ENCODE data around the gene MAN1A2. TPM values are rescaled to one million over a fixed set of nuclear protein-coding genes. Genes with fewer than 3 reads are reported as not detected.
"Not testable (repeated sequence)": the region's sequence is repeated elsewhere in the genome, so short reads cannot be mapped to it uniquely, and the experiment has no call there.

MAN1A2 gene
- total RNA-seq, 2 donors from 2014 or later, result 30.3 to 32.5 TPM

DNA sequence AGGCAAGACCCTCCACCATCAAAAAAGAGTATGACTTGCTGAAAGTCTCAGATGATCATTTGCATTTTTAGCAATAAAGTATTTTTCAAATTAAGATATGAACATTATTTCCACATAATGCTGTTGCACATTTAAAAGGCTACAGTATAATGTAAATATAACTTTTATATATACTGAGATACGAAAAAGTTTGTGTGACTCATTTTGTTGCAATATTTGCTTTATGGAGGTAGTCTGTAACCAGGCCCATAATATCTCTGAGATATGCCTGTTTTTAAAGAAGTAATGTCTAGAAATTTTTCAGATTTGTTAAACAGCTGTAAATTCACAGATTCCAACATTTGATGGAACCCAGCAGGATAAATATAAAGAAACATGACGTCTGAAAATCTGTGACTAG, 86.7 kb downstream of the MAN1A2 start:
- no peak for DNase-seq
- ATAC-seq, result no peak
- intact Hi-C loops (cut with DNase I, micrococcal nuclease), result no loop called here

DNA sequence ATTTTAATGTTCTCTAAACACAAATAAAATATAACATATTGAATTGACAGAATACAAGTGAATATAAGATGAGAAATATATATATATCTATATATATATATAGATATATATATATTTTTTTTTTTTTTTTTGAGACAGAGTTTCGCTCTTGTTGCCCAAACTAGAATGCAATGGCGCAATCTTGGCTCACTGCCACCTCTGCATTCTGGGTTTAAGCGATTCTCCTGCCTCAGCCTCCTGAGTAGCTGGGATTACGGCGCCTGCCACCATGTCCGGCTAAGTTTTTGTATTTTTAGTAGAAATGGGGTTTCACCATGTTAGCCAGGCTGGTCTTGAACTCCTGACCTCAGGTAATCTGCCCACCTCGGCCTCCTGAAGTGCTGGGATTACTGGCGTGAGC, 91.2 kb downstream of the MAN1A2 start:
- DNase-seq; ATAC-seq; intact Hi-C loops (cut with DNase I, micrococcal nuclease): not testable (repeated sequence)

GRCh38 chr1:117466761-117467160, 99.5 kb downstream of the MAN1A2 start:
- no peak for DNase-seq
- intact Hi-C loops (cut with DNase I, micrococcal nuclease), result no loop called here
- no peak for ATAC-seq

DNA sequence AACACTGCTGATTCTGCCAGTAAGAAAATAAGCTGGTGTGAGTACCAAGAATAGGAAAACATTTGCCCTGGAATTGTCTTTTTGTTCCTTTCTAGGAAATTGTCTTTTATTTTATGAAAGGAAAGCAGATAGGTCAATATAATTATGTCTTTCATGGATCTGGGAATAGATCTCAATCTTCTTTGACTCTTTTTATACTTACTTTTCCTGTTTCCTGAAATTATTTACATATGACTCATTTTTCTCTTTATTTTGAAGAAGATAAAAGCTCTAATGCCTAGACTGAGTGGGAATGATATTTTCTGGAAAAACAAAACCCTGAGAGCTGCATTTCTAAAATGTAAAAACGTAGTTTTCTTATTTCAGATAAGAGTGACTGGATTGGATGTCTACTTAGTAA, 100.1 kb downstream of the MAN1A2 start:
- ATAC-seq, result no peak
- DNase-seq, result no peak
- intact Hi-C loops (cut with DNase I, micrococcal nuclease), result no loop called here

DNA sequence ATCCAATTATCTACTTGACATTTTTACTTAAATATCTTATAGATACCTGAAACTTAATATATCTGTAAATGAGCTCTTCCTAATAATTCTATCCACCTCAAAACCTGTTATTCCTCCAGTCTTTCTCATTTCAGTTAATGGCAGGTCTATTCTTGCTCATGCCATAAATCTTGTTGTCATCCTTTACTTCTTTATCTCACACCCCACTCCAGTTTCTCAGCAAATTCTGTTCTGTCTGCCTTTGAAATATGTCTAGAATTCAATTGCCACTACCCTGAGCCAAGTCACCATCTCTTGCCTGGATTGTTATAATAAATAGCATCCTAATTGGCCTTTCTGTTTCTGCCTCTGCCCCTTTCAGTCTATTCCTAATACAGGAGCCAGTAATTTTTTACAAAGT, 105.8 kb downstream of the MAN1A2 start:
- no peak for DNase-seq
- no peak for ATAC-seq
- intact Hi-C loops (cut with DNase I, micrococcal nuclease), result no loop called here

- DNase-seq; ATAC-seq; intact Hi-C loops (cut with DNase I, micrococcal nuclease): not testable (repeated sequence)
Measured at GRCh38 chr1:117475495-117475894, 108.2 kb downstream of the MAN1A2 start.

DNA sequence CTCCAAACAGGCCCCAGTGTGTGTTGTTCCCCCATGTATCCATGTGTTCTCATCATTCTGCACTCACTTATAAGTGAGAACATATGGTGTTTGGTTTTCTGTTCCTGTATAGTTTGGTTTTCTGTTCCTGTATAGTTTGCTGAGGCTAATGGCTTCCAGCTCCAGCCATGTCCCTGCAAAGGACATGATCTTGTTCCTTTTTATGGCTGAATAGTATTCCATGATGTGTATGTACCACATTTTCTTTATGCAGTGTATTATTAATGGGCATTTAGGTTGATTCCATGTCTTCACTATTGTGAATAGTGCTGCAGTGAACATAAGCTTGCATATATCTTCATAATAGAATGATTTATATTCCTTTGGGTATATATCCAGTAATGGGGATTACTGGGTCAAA, 111.8 kb downstream of the MAN1A2 start:
- intact Hi-C loops (cut with DNase I, micrococcal nuclease), result no loop called here
- DNase-seq (no peak), ATAC-seq (no peak)

DNA sequence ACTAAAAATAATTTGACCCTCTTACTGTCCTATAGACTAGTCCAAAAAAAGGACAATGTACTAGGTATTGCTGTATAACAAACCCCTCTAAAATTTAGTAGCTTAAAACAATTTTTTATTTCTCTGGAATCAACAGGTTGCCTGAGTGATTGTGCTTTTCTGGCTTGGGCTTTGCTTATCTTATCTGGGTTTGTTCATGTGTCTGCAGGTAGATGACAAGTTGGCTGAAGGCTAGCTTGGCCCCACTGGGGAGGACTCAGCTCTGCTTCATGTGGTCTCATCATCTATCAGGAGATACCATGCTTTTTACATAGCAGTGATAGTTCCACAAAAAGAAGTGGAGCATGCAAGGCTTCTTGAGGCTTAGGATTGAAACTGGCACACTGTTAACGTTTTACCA, 114.2 kb downstream of the MAN1A2 start:
- no peak for ATAC-seq
- no peak for DNase-seq
- intact Hi-C loops (cut with DNase I, micrococcal nuclease), result no loop called here

DNA sequence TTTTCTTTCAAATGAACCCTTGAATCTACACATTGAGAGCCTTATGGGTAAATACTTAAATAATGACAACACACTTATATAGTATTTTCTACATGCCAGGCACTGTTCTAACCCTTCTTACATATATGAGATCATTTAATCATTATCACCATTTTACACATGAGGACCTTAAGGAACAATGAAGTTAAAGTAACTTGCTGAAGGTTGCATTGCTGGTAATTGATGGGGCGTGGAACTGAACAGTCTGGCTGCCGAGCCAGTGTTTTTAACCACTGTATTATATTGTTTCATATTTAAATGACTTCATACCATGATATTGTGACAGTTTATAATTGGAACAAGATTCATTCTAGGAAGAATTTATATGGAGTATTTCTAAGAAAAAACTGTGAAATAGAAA, 126.7 kb downstream of the MAN1A2 start:
- intact Hi-C loops (cut with DNase I, micrococcal nuclease), result loop anchor here in 1 of 2 donors (5.0 kb wide), 1 partner anchor 422 kb away; no protein-coding TSS in a partner anchor
- DNase-seq (no peak), ATAC-seq (no peak)

GRCh38 chr1:117495068-117495467, 127.8 kb downstream of the MAN1A2 start:
- no peak for DNase-seq
- ATAC-seq, result no peak
- intact Hi-C loops (cut with DNase I, micrococcal nuclease), result no loop called here

GRCh38 chr1:117499071-117499470, 131.8 kb downstream of the MAN1A2 start:
- intact Hi-C loops (cut with DNase I, micrococcal nuclease), result no loop called here

GRCh38 chr1:117500584-117500983, 133.3 kb downstream of the MAN1A2 start:
- ATAC-seq, result no peak
- DNase-seq, result no peak
- intact Hi-C loops (cut with DNase I, micrococcal nuclease), result no loop called here

More at GRCh38 chr1:117499071-117499470, 131.8 kb downstream of the MAN1A2 start:
- DNase-seq (no peak), ATAC-seq (no peak)

GRCh38 chr1:117501281-117501680, 134.0 kb downstream of the MAN1A2 start:
- ATAC-seq, result no peak
- intact Hi-C loops (cut with DNase I, micrococcal nuclease), result no loop called here
- no peak for DNase-seq

DNA sequence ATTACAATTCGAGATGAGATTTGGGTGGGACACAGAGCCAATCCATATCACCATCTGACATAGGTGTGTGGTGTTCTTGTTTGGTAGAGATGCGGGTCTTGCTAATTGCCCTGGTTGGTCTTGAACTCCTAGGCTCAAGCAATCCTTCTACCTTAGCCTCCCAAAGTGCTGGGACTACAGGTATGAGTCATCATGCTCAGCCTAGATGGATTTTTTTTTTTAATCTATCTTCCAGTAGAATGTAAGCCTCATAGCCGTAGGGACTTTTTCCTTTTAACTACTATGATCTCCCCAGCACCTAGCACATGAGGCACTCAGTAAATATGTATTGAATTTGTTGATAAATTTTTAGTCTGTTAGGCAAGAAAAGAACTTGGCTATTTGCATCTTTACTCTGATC, 144.0 kb downstream of the MAN1A2 start:
- DNase-seq, result no peak
- intact Hi-C loops (cut with DNase I, micrococcal nuclease), result loop anchor here in 1 of 2 donors (5.0 kb wide), 1 partner anchor 386 kb away; no protein-coding TSS in a partner anchor
- no peak for ATAC-seq

DNA sequence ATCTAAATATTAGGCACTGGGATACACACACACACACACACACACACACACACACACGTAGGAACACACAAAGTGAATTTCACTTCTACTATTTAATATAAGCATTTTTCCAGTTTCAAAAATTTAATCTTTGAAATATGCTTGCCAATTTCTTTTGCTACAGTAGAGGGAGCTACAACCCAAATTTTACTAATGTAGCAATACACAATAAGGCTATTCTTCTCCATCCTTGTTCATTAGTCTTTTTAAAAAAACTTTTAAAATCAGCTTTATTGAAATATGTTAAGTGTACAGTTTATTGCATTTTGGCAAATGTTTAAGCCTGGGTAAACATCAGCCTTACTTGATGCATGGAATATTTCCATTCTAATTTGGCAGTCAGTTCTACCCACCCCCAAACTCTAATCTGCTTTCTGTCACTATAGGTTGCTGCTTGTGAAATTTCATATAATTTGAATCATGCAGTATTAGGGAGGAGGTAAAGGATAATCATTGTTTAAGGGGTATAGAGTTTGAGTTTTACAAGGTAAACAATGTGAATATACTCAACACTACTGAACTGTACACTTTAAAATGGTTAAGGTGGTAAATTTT, 145.6 kb downstream of the MAN1A2 start:
- intact Hi-C loops (cut with DNase I, micrococcal nuclease), result loop anchor here in 1 of 2 donors (5.0 kb wide), 1 partner anchor 384 kb away; no protein-coding TSS in a partner anchor
- DNase-seq, result no peak
- peak; percentile 54 for ATAC-seq

DNA sequence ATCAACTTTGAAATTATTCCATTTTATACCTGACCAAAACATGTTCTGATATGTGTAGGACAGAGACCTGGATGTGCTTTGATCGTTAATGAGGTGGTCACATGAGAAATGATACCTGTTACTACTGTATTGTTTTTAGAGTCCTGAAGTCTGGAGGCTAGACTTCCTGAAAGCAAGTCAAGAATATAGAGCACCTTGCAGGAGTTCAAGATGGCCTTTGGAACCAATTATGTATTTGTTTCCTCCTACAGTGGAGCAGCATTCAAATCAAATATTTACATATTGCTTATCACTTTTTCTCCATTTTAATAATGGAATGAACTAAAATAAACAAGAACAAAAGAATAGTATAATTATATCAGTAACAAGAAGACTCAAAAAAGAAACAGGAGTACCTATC, 155.9 kb downstream of the MAN1A2 start:
- DNase-seq (no peak), ATAC-seq (peak; percentile 98)
- intact Hi-C loops (cut with DNase I, micrococcal nuclease), result no loop called here

DNA sequence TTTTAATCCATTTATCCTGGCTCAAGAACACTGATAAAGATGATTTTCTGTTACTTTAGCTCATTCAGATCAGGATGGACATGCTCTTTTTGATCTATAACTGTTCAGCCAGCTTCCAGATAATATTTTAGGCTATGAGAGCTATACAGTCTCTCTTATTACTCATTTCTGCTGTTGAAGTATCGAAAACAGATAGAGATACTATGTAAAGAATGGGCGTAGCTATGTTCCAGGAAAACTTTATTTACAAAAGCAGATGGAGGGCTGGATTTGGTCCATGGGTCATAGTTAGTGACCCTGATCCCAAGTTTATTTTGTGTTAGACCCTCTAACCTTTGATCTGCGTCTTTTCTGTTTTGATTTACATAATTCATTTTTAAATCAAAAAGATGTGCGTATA, 159.8 kb downstream of the MAN1A2 start:
- ATAC-seq (peak; percentile 48), DNase-seq (no peak)
- intact Hi-C loops (cut with DNase I, micrococcal nuclease), result no loop called here

DNA sequence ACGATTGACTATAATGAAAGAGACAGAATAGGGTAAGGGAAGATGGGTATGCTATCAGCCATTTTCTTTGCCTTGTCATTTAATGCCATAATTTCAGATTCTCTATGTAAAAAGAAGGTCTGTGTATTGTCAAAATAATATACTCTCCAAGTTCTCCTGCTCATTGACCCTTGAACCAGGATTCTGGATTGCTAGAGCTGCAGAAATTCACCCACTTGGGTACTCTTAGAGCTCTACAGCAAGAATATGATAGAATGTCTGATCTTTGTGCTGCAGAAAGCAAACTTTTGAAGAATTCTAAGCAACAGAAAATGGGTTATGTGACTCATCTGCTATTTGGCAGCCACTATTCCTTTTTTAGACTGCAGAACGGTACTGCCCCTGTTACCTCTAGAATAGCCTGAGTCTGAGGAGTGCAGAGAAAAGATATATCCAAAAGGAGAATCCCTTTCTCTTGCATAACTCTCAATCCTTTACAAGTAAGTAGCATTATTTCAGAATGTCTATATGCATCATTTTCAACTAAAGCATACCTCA, 160.4 kb downstream of the MAN1A2 start:
- ATAC-seq (no peak), DNase-seq (no peak)
- intact Hi-C loops (cut with DNase I, micrococcal nuclease), result no loop called here

GRCh38 chr1:117529683-117530082, 162.4 kb downstream of the MAN1A2 start:
- no peak for ATAC-seq
- DNase-seq, result no peak
- intact Hi-C loops (cut with DNase I, micrococcal nuclease), result loop anchor here in 1 of 2 donors (10.0 kb wide), 1 partner anchor 225 kb away; no protein-coding TSS in a partner anchor

GRCh38 chr1:117531222-117531621, 164.0 kb downstream of the MAN1A2 start:
- intact Hi-C loops (cut with DNase I, micrococcal nuclease), result loop anchor here in 1 of 2 donors (10.0 kb wide), 1 partner anchor 224 kb away; no protein-coding TSS in a partner anchor
- ATAC-seq (no peak), DNase-seq (no peak)
